Lower leg skin (tissue), 4 donors: Measurements from ENCODE around the gene TSR3. TPM values are rescaled to one million over a fixed set of nuclear protein-coding genes. Genes with fewer than 3 reads are reported as not detected.

Experiments used
- DNase-seq, 2 donors: peaks; one replicate each; pipeline ENCODE4 v3.0.0-alpha.2; 2019; ENCODE audit warnings: low spot score in 2 of 2
- H3K4me3 ChIP-seq: fragments of 200-600 bp; sonication (generic); 2 replicates; pipeline ENCODE4 v1.5.1; 2017; ENCODE audit warnings: mild to moderate bottlenecking, low read depth; ENCODE audit not compliant: poor library complexity, severe bottlenecking
- POLR2A ChIP-seq, 2 donors: fragments of 450-650 bp; IDR thresholded peaks; one replicate each; pipeline ENCODE4 v1.6.1; 2016 to 2017; ENCODE audit warnings: antibody characterized with exemption in 2 of 2, mild to moderate bottlenecking in 1 of 2, moderate library complexity in 1 of 2
- WGBS, 2 donors: methylation state at CpG; one replicate each; pipeline ENCODE4 v1.1.5; 2018; 5-methylcytosine and 5-hydroxymethylcytosine counted together
- intact Hi-C: fragments of 100-400 bp; cut with DNase I; formaldehyde crosslinking; loops from one replicate; pipeline ENCODE4 v1.15.0; 2023; ENCODE audit warnings: low total_unique reads
- total RNA-seq, 4 donors: library from RNA; depleted of rRNA; stranded (reverse); fragments of >200 nt; gene quantifications; one replicate each; pipeline ENCODE4 v1.1.0, GENCODE V29; 2016
- TF ChIP-seq, protein P1 (sequence below), 3 donors: fragments of 450-650 bp; IDR thresholded peaks; one replicate each; pipeline ENCODE4 v1.5.1; 2016; ENCODE audit warnings: antibody characterized with exemption in 3 of 3, mild to moderate bottlenecking in 3 of 3, moderate library complexity in 2 of 3

TSR3 gene
- total RNA-seq, 4 donors from 2014 or later, result 76.8 to 106 (median 90.5) TPM

DNA sequence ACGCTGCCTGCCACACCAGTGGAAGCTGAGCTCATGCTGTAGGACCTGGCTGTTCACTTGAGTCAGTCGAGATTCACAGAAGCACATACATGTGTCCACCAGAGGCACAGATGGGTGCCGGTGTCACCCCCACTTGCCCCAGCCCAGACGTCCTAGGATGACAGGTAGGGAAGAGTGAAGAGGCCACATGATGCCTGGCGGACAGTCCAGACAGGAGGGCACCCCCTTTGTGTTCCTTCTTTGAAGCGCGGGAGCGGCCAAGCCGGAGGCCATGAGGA, 33.5 kb downstream of the TSR3 start:
- intact Hi-C loops, result no loop called here
- DNase-seq, result no peak
- WGBS, 2 donors, result 80 to 84% methylated on average over 9 of the region's 9 CpGs
- TF ChIP-seq POLR2A (IDR thresholded peaks at IDR 0.05), result no peak
- TF ChIP-seq, protein P1, sequence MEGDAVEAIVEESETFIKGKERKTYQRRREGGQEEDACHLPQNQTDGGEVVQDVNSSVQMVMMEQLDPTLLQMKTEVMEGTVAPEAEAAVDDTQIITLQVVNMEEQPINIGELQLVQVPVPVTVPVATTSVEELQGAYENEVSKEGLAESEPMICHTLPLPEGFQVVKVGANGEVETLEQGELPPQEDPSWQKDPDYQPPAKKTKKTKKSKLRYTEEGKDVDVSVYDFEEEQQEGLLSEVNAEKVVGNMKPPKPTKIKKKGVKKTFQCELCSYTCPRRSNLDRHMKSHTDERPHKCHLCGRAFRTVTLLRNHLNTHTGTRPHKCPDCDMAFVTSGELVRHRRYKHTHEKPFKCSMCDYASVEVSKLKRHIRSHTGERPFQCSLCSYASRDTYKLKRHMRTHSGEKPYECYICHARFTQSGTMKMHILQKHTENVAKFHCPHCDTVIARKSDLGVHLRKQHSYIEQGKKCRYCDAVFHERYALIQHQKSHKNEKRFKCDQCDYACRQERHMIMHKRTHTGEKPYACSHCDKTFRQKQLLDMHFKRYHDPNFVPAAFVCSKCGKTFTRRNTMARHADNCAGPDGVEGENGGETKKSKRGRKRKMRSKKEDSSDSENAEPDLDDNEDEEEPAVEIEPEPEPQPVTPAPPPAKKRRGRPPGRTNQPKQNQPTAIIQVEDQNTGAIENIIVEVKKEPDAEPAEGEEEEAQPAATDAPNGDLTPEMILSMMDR (IDR thresholded peaks at IDR 0.05), result no peak
- no peak overlapping the region for H3K4me3 ChIP-seq

DNA sequence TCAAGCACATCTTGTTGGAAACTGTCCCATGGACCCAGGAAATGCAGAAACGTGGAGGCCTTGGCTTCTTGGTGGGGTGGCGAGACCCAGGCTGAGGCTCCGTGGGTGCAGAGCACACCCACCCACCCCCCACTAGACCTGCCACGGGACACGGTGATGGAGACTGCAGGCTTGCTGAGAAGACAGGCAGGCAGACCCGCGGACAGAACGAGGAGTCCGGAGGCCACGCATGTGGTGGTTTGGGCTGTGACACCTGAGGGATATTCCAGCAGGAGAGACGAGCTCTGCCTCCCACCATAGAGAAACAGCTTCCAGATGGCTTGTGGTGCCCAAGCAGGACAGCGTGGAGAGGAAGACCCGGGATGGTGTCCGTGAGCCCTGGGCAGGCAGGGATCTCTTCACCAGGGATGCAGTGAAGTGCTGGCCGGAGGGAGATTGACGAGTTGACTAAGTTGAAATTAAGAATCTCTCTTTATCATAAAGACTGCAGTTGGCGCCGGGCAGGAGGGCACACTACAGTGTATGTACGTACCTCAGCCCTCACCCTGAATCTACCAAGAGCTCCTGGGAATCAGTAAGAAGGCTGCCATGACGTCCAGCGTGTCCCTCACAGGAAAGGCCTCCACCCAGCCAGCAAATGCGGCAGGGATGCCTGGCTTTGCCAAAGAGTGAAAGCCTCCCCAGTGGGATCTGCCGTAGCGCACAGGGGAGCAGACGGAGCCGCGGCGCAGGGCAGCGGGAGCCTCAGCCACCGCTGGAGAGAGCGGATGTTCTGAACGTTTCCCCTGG, 34.0 kb downstream of the TSR3 start:
- no peak overlapping the region for H3K4me3 ChIP-seq
- intact Hi-C loops, result no loop called here
- no peak for DNase-seq
- 89 to 90% methylated on average over 27 to 32 of the region's 32 CpGs for WGBS, 2 donors
- TF ChIP-seq POLR2A (IDR thresholded peaks at IDR 0.05), result no peak
- TF ChIP-seq, protein P1 (IDR thresholded peaks at IDR 0.05), result no peak

DNA sequence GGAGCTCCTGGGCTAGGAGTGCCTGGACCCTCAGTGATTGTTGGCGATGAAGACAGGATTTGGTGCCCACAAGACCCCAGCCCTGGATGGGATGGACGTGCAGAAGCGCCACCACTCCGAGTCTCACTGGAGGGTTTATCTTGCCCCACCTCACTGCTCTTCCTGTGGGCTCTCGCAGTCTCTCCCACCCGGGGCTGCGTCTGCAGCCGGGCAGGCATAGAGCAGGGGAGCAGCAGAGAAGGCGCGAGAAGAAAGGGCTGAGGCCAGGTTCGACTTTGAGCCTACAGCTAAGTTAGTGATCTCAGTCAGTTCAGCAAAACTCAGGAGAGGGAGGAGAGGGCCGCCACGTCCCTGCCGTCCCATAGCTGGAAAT, 35.7 kb downstream of the TSR3 start:
- TF ChIP-seq POLR2A (IDR thresholded peaks at IDR 0.05), result no peak
- TF ChIP-seq, protein P1 (IDR thresholded peaks at IDR 0.05), result no peak
- no peak for DNase-seq
- WGBS, 2 donors, result 80 to 86% methylated on average over 14 of the region's 14 CpGs
- intact Hi-C loops, result no loop called here
- H3K4me3 ChIP-seq, result no peak overlapping the region

DNA sequence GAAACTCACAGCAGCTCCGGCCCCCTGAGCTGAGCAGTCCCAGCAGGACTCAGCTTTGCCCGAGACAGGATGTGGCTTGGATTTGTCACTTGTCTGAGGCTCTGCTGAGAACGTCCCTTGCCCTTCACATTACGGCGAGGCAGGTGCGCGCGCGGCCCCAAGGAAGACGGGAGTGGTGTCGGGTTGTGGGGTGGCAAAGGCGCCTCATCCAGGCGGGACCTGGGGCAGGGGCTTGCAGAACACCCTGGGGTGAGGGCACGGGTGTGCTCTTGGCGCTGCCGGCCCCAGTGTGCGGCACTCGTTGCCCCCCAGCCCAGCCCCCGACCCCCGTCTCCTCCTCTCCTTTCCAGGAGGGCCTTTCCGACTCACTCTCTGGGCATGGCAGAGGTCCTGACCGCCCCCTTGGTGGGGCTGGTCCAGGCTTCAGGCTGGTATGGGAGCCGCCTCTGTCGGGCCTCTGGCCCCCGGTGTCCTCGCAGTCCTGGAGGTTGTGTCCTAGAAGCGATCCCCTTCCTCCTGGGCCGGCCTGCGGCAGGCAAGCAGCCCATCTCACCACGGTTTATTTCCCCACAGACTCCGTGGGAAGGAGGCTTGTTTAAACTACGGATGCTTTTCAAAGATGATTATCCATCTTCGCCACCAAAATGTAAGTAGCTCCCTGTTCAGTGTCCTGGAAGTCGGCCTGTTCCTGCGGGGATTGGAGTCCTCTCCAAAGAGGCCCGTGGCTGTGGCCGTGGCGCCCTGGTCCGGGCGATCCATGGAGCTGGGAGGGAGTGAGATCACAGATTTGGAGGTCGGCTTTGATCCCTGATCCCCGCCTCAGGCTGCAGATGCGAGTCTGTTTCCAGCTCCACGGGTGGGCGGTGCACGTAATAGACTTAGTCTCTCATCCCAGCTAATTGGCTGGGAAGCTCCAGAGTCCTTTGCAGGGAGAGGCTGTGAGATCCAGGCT, 36.3 kb downstream of the TSR3 start:
- WGBS, 2 donors, result 85 to 86% methylated on average over 45 of the region's 46 CpGs
- intact Hi-C loops, result no loop called here
- DNase-seq, result no peak
- TF ChIP-seq, protein P1 (IDR thresholded peaks at IDR 0.05), result no peak
- TF ChIP-seq POLR2A (IDR thresholded peaks at IDR 0.05), result no peak
- H3K4me3 ChIP-seq, result no peak overlapping the region

DNA sequence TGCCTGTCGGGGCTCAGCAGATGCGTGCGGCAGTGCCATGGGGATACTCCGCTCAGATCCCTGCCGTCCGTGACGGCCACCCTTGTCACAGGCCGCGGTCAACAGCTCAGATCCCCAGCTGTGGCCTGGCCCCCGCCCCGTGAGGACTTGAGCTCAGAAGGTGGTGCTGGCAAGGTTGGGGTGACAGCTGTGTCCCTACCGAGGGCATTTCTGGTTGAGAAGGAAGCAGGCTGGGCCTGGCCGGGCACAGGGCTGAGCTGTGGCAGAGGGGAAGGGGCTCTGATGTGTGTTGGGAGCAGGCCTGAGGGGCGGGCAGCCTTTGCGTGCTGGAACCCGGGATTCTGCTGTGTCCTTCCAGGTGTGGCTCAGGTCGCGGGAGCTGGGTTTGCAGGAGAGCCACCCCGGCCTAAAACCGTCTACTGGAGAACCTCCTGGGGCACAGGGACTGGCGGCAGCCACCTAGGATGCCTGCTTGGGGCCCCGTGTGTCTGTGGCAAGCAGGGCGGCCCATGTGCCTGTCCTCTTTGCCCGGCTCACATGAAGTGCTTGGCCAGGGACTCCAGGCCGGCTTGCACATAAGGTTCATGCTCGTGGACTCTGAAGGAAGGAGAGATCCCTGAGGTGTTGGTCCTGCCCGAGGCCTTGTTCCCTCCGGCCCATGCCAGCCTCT, 37.1 kb downstream of the TSR3 start:
- WGBS, 2 donors, result 84 to 90% methylated on average over 16 to 18 of the region's 28 CpGs
- no peak for DNase-seq
- no peak for TF ChIP-seq POLR2A (IDR thresholded peaks at IDR 0.05)
- TF ChIP-seq, protein P1 (IDR thresholded peaks at IDR 0.05), result no peak
- intact Hi-C loops, result no loop called here
- H3K4me3 ChIP-seq, result no peak overlapping the region
